ENCODE data around the gene NOX4.

DNA sequence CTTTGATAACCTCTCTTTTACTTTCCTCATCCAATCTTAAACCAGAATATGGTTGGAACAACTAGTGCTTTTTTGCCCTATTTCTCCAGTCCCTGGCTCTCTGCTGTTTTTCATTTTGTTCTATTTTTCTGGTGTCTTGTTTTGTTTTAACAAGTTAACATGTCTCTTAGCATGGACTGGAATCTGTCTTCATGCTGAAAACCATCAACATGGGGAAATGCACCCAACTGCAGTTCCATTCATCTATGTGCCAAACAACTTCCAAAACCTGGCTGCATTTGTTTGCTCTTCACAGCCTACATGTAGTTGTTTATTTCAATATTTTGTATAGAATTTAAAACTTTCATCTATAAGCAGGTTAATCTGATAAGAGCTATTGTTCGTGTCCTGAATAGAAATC, 46.8 kb upstream of the NOX4 start:
- TF ChIP-seq, protein P1, sequence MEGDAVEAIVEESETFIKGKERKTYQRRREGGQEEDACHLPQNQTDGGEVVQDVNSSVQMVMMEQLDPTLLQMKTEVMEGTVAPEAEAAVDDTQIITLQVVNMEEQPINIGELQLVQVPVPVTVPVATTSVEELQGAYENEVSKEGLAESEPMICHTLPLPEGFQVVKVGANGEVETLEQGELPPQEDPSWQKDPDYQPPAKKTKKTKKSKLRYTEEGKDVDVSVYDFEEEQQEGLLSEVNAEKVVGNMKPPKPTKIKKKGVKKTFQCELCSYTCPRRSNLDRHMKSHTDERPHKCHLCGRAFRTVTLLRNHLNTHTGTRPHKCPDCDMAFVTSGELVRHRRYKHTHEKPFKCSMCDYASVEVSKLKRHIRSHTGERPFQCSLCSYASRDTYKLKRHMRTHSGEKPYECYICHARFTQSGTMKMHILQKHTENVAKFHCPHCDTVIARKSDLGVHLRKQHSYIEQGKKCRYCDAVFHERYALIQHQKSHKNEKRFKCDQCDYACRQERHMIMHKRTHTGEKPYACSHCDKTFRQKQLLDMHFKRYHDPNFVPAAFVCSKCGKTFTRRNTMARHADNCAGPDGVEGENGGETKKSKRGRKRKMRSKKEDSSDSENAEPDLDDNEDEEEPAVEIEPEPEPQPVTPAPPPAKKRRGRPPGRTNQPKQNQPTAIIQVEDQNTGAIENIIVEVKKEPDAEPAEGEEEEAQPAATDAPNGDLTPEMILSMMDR (IDR thresholded peaks at IDR 0.05; ENCODE audit: low read length) = no peak
- TF ChIP-seq EZH2phosphoT487 (IDR thresholded peaks at IDR 0.05; ENCODE audit: low read length) = no peak
- TF ChIP-seq EZH2 (optimal IDR thresholded peaks at IDR 0.05; ENCODE audit: low read depth, low read length) = no peak

Data from MM.1S (cell line).